ENCODE data around the gene RNF145.
"Not testable (repeated sequence)": the region's sequence is repeated elsewhere in the genome, so short reads cannot be mapped to it uniquely, and the experiment has no call there.

GRCh38 chr5:159158553-159159091 is 50.7 kb downstream of the RNF145 start:
- TF ChIP-seq POLR2A, POLR2AphosphoS5, CTCF (IDR thresholded peaks at IDR 0.05): not testable (repeated sequence)
